ENCODE data around the gene LEP. TPM values are rescaled to one million over a fixed set of nuclear protein-coding genes. Genes with fewer than 3 reads are reported as not detected.
"Not testable (repeated sequence)": the region's sequence is repeated elsewhere in the genome, so short reads cannot be mapped to it uniquely, and the experiment has no call there.

The LEP gene
- total RNA-seq, 2 donors from 2014 or later: not detected

DNA sequence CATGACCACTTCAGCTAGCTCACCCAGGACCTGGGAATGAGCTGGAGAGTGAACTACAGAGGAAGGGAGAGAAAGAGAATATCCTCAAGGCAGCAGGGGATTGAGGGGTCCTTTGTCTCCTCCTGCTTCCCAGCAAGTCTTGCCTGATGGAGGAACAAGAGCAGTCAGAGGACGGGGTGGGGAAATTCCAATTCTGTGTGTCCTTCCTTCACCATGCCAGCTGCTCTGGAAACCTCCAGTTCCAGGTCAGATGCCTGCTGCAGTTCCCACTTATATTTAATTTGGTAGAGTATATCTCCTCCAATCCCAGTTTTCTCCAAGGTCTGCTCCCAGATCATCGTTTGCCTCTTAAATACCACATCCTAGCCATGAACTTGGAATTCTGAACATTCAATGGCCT is 21.4 kb upstream of the LEP start:
- ATAC-seq: no peak

DNA sequence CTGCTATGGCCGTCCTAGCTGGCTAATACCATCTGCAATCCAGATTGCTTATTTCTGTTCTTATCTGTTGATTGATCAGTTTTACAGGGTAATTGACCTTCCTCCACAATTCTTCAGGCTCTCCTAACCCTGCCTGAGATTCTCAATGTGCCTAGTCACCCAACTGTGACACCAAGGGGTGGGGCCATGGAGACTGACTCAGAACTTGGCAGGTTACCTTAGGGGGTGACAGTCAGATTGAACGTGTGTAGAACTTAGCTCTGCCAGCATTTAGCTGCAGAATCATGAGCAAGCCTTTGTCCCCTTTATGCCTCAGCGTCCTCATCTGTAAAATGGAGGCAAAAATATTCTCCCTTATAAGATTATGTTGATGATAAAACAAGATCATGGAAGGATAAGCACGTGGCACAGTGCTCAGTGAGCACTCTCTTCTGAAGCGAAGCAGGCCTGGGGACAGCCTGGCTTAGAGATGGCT is 19.1 kb upstream of the LEP start:
- Mint-ChIP-seq H3K27ac (no peak overlapping the region), H3K27me3 (peaks cover 22 to 31% of the 10 kb centered on the region in 2 donors), H3K9me3 (peaks cover 8% of the 10 kb centered on the region), H3K36me3 (no peaks in the 10 kb centered on the region), H3K4me3 (no peak overlapping the region), H3K4me1 (ENCODE audit: low read depth in 2 of 2) (peaks cover 11 to 18% of the 10 kb centered on the region in 2 donors)
- ATAC-seq: no peak
- DNase-seq (ENCODE audit: low spot score): no peak

More for the DNA sequence above, 21.4 kb upstream of the LEP start:
- no peaks in the 10 kb centered on the region for H3K9me3 Mint-ChIP-seq
- peaks cover 11% of the 10 kb centered on the region in 2 donors for H3K4me1 Mint-ChIP-seq (ENCODE audit: low read depth in 2 of 2)
- no peak overlapping the region for H3K27ac Mint-ChIP-seq
- DNase-seq (ENCODE audit: low spot score): no peak
- H3K4me3 Mint-ChIP-seq: no peak overlapping the region
- H3K36me3 Mint-ChIP-seq: no peaks in the 10 kb centered on the region
- peaks cover 9 to 20% of the 10 kb centered on the region in 2 donors for H3K27me3 Mint-ChIP-seq

DNA sequence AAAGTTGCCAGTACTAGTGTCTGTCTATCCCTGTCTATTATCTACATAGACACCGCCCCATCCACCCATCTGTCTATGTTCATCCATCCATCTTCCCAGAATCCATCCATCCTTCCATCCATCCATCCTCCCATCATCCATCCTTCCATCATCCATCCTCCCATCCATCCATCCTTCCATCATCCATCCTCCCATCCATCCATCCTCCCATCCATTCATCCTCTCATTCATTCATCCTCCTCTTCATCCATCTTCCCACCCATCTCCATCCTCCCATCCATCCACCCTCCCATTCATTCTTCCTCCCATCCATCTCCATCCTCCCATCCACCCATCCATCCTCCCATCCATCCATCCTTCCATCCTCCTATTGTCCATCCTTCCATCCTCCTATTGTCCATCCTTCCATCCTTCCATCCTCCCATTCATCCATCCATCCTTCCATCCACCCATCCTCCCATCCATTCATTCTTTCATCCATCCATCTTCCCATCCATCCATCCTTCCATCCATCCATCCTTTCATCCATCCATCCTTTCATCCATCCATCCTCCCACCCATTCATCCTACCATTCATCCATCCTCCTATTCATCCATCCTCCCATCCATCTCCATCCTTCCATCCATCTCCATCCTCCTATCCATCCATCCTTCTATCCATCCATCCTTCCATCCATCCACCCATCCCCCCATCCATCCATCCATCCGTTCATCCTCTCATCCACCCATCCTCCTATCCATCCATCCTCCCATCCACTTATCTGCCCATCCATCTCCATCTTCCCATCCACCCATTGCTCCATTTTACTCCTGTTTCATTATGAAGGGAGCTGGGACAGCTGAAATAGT is 14.7 kb upstream of the LEP start:
- H3K4me1 Mint-ChIP-seq (ENCODE audit: low read depth in 2 of 2): peaks cover 11 to 18% of the 10 kb centered on the region in 2 donors
- H3K4me3 Mint-ChIP-seq: no peak overlapping the region
- ATAC-seq (no peak), DNase-seq (ENCODE audit: low spot score) (no peak)
- peaks cover 16 to 19% of the 10 kb centered on the region in 2 donors for H3K27me3 Mint-ChIP-seq
- no peak overlapping the region for H3K27ac Mint-ChIP-seq
- H3K36me3 Mint-ChIP-seq: no peaks in the 10 kb centered on the region
- peaks cover 8% of the 10 kb centered on the region for H3K9me3 Mint-ChIP-seq

DNA sequence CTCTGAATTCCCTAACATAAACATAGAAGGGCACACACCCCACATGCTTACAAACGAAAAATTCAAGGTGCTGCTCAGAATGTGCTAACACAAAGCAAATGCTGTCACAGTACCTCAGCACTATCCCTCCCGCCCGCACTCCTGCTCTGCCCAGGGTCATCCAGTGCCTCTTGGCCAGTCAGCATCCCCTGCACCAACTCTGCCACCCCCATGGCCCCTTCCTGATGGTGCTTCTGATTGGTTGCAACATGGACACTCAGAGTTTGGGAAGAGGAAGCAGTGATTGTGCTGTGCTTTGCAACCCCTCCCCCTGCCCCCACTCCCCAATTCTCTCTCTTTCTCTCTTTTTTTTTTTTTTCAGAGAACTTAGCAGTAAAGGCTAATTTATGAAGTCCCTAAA is 13.8 kb upstream of the LEP start:
- ATAC-seq (no peak), DNase-seq (ENCODE audit: low spot score) (no peak)
- peaks cover 6 to 15% of the 10 kb centered on the region in 2 donors for H3K4me1 Mint-ChIP-seq (ENCODE audit: low read depth in 2 of 2)
- peaks cover 12 to 16% of the 10 kb centered on the region in 2 donors for H3K27me3 Mint-ChIP-seq
- no peak overlapping the region for H3K4me3 Mint-ChIP-seq
- no peaks in the 10 kb centered on the region for H3K36me3 Mint-ChIP-seq
- H3K9me3 Mint-ChIP-seq: peaks cover 8% of the 10 kb centered on the region
- H3K27ac Mint-ChIP-seq: no peak overlapping the region

DNA sequence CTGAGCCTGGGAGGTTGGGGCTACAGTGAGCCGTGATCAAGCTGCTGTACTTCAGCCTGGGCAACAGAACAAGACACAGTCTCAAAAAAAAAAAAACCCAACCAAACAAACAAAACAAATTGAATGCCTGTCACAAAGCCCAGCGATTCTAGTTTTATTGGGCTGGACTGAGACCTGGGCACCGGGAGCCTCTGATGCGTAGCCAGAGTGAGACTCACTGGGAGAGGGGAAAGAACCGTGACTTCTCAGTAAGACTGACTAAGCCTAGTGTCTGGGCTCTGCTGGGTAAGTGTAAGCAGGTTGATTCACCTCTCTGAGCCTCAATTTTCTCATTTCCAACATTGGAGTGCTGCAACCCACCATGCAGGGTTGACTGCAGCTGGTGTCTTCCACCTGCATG is 10.1 kb upstream of the LEP start:
- peaks cover 2 to 7% of the 10 kb centered on the region in 2 donors for H3K4me1 Mint-ChIP-seq (ENCODE audit: low read depth in 2 of 2)
- peaks cover 7% of the 10 kb centered on the region for H3K9me3 Mint-ChIP-seq
- no peaks in the 10 kb centered on the region for H3K36me3 Mint-ChIP-seq
- ATAC-seq (no peak), DNase-seq (ENCODE audit: low spot score) (no peak)
- peaks cover 9 to 15% of the 10 kb centered on the region in 2 donors for H3K27me3 Mint-ChIP-seq
- H3K27ac Mint-ChIP-seq: no peak overlapping the region
- no peak overlapping the region for H3K4me3 Mint-ChIP-seq

DNA sequence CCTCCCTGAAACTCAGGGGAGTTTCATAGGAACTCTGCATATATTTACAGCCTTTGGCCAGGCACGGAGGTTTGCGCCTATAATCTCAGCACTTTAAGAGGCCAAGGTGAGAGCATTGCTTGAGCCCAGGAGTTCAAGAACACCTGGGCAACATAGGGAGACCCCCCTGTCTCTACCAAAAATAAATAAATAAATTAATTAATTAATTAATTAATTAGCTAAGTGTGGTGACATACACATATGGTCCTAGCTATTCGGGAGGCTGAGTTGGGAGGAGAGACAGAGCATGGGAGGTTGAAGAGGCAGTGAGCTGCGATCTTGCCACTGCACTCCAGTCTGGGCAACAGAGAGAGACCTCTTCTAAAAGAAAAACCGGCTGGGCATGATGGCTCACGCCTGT is 9.4 kb upstream of the LEP start:
- Mint-ChIP-seq H3K36me3 (peaks cover 2% of the 10 kb centered on the region), H3K4me1 (ENCODE audit: low read depth in 2 of 2) (peaks cover 8% of the 10 kb centered on the region in 2 donors), H3K9me3 (peaks cover 2% of the 10 kb centered on the region), H3K27me3 (peaks cover 3 to 8% of the 10 kb centered on the region in 2 donors), H3K4me3 (no peak overlapping the region), H3K27ac (no peak overlapping the region)
- ATAC-seq (no peak), DNase-seq (ENCODE audit: low spot score) (no peak)

DNA sequence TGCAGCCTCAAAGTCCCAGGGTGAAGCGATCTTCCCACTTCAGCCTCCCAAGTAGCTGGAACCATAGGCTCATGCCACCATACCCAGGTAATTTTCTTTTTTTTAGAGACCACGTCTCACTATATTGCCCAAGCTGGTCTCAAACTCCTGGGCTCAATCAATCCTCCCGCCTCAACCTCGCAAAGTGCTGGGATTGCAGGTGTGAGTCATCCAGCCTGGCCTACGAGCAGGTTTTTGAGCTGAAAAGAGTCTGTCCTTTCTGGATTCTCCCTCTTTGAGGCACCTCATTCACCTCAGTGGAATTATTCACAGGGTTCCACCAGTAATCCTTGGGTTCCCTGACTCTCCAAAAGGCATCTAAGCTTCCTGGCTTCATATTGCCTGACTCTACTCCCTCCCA is 7.6 kb upstream of the LEP start:
- H3K4me3 Mint-ChIP-seq: no peak overlapping the region
- DNase-seq (ENCODE audit: low spot score): no peak
- H3K9me3 Mint-ChIP-seq: peaks cover 4% of the 10 kb centered on the region
- H3K36me3 Mint-ChIP-seq: peaks cover 15% of the 10 kb centered on the region
- no peak for ATAC-seq
- H3K27me3 Mint-ChIP-seq: peaks cover 0 to 4% of the 10 kb centered on the region in 2 donors
- H3K4me1 Mint-ChIP-seq (ENCODE audit: low read depth in 2 of 2): peaks cover 17 to 18% of the 10 kb centered on the region in 2 donors
- no peak overlapping the region for H3K27ac Mint-ChIP-seq

DNA sequence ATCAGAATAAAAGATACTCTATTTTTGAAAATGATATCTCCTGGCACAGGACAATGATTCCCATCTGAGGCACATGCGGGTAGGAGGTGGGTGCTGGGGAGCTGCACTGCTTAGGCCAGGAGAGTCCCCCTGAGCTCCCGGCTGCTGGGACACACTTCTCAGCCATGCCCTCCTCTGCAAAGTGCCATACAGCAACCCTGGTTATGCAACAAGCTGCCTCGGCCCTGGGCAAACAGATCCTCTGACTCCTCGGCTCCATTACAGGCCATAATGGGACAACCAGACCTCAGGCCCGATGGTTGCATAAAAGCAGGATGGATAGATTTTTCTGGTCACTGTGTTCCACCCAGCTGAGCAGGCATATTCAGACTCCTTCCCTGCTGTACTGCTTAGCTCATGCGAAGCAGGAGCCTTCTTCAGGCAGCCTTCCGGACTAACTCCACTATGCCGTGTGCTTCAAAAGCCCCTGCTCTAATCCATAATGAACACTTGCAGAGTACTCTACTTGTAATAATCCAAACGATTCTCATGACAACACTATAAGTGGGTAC is 6.5 kb upstream of the LEP start:
- H3K4me3 Mint-ChIP-seq: no peak overlapping the region
- H3K36me3 Mint-ChIP-seq: peaks cover 23% of the 10 kb centered on the region
- no peak overlapping the region for H3K27ac Mint-ChIP-seq
- peaks cover 4% of the 10 kb centered on the region for H3K9me3 Mint-ChIP-seq
- no peak for DNase-seq (ENCODE audit: low spot score)
- no peak for ATAC-seq
- peaks cover 0 to 4% of the 10 kb centered on the region in 2 donors for H3K27me3 Mint-ChIP-seq
- H3K4me1 Mint-ChIP-seq (ENCODE audit: low read depth in 2 of 2): peaks cover 17 to 18% of the 10 kb centered on the region in 2 donors

DNA sequence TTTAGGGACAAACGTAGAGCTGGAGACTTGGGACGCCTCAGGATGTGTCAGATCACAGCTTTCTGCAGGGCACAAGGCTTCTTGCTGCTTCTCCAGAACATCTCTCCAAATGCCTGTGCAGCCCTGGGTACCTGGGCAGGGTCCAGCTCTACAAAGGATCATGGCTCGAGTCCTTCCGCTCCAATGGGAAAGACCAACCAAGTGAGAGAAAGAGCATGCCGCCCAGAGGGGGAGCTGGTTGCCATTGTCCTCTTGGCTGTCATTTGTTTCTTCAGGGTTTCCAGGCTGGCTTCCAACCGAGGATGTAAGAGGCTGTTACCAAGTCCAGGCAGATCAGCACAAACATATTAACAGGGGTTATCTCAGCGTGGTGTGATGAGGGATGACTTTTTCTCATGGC is 5.6 kb upstream of the LEP start:
- no peak overlapping the region for H3K4me3 Mint-ChIP-seq
- peaks cover 0 to 4% of the 10 kb centered on the region in 2 donors for H3K27me3 Mint-ChIP-seq
- no peak overlapping the region for H3K27ac Mint-ChIP-seq
- peaks cover 4% of the 10 kb centered on the region for H3K9me3 Mint-ChIP-seq
- DNase-seq (ENCODE audit: low spot score): no peak
- H3K4me1 Mint-ChIP-seq (ENCODE audit: low read depth in 2 of 2): peaks cover 17 to 18% of the 10 kb centered on the region in 2 donors
- peaks cover 24% of the 10 kb centered on the region for H3K36me3 Mint-ChIP-seq
- ATAC-seq: no peak

DNA sequence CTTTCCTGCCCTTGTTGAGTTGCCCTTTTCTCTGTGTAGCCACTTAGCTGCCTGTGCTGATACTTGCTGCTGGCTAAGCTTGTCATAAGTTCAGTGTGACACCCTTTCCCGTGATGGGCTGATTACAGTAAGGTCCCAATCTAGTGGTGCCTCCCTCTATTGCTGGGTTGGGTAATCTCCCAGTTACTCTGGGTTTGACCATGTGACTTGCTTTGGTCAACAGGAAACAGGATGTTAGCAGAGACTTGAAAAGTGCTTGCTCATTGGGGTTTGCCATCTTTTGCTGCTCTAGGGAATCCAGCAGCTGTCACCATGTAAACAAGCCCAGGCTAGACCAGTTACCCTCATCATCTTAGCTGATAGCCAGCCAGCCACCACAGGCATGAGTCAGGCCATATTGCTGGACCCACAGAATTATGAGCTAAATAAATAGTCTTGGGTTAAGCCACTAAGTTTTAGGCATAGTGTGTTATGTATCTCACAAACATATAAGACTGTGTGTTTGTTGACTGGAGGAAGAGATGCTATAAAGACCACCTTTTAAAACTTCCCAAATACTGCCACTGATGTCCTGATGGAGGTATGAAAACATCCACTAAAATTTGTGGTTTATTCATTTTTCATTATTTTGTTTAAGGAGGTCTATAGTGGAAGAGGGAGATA is 4.0 kb upstream of the LEP start:
- Mint-ChIP-seq H3K9me3 (peaks cover 4% of the 10 kb centered on the region), H3K27me3 (peaks cover 4 to 9% of the 10 kb centered on the region in 2 donors), H3K4me1 (ENCODE audit: low read depth in 2 of 2) (peaks cover 17 to 18% of the 10 kb centered on the region in 2 donors), H3K36me3 (peaks cover 24% of the 10 kb centered on the region), H3K27ac (peak overlapping the region; percentile 79 to 83), H3K4me3 (peak overlapping the region; percentile 54)
- peak; percentile 95 to 97 for ATAC-seq
- DNase-seq (ENCODE audit: low spot score): peak; percentile 82

DNA sequence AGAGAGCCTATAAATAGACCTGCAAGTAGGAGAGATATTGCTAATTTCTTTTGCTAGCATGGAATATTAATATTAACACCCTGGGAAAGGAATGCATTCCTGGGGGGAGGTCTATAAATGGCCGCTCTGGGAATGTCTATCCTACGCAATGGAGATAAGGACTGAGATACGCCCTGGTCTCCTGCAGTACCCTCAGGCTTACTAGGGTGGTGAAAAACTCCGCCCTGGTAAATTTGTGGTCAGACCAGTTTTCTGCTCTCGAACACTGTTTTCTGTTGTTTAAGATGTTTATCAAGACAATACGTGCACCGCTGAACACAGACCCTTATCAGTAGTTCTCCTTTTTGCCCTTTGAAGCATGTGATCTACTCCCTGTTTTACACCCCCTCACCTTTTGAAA is 1.9 kb upstream of the LEP start:
- H3K4me1 Mint-ChIP-seq (ENCODE audit: low read depth in 2 of 2): peaks cover 17 to 18% of the 10 kb centered on the region in 2 donors
- H3K36me3 Mint-ChIP-seq: peaks cover 24% of the 10 kb centered on the region
- not testable (repeated sequence) for H3K27ac Mint-ChIP-seq; ATAC-seq; H3K9me3 Mint-ChIP-seq; H3K4me3 Mint-ChIP-seq; DNase-seq (ENCODE audit: low spot score)
- H3K27me3 Mint-ChIP-seq: peaks cover 11 to 18% of the 10 kb centered on the region in 2 donors

DNA sequence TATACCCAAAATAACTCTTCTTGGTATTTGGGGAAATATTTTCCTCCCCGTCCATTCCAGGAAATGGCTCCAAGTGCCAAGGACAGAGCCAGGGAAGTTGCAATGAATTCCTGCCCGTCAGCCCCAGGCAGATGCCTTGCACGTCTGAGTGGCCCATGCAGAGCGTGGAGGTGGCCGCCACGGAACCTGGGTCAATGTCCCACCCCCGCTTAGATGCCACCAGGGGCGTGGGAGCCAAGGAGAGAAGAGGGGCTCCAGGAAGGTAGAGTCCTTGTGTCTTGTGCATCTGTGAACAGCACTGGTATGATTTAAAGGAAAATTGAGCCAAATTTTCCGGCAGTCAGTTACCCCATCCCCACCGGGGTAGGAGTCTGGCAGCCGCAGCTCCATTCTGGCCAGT is 1.6 kb downstream of the LEP start:
- Mint-ChIP-seq H3K4me1 (ENCODE audit: low read depth in 2 of 2) (peaks cover 0 to 9% of the 10 kb centered on the region in 2 donors), H3K27ac (no peak overlapping the region)
- ATAC-seq: no peak

DNA sequence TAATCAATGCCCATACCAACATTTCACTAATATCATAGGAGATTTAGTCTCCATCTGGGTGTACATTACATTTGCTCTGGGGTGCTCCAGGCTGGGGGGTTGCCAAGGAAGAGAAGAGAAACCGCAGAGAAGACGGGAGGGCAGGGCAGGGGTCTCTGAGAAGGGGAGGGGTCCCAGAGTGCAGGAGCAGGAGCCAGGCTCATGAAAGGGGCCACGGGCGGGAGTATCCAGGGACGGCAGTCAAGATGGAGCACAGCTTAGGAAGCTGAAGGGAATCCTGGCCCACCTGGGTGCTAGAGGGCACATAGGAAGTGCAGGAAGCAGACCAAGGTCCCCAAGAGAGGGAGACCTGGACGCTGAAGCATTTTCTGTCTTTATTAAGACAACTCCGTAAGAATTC is 2.2 kb downstream of the LEP start:
- peaks cover 11% of the 10 kb centered on the region for H3K36me3 Mint-ChIP-seq
- no peak for ATAC-seq
- DNase-seq (ENCODE audit: low spot score): no peak
- no peak overlapping the region for H3K27ac Mint-ChIP-seq
- peaks cover 0 to 5% of the 10 kb centered on the region in 2 donors for H3K4me1 Mint-ChIP-seq (ENCODE audit: low read depth in 2 of 2)
- no peaks in the 10 kb centered on the region for H3K9me3 Mint-ChIP-seq
- peaks cover 18% of the 10 kb centered on the region in 2 donors for H3K27me3 Mint-ChIP-seq
- no peak overlapping the region for H3K4me3 Mint-ChIP-seq

More for the DNA sequence above, 1.6 kb downstream of the LEP start:
- Mint-ChIP-seq H3K4me3 (no peak overlapping the region), H3K36me3 (peaks cover 14% of the 10 kb centered on the region), H3K9me3 (no peaks in the 10 kb centered on the region), H3K27me3 (peaks cover 18% of the 10 kb centered on the region in 2 donors)
- DNase-seq (ENCODE audit: low spot score): no peak

DNA sequence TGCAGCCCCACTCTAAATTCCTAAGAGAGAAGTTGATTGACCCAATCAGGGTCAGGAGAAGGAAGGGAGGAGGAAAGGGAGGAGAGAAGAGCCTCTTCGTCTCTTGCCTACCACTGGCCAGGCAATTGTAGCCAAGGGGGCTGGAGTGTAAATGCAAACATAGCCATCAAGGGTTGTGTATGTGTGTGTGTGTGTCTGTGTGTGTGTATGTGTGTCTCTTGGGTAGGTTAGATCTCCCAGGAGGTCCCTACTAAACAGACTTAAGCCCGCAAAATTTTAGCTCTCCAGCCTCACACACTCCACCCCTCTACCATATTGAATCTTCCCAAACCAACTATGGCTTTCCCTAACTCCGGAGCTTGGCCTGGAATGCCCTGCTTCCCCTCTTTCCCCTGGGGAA is 3.8 kb downstream of the LEP start:
- DNase-seq (ENCODE audit: low spot score) (no peak), ATAC-seq (no peak)
- peaks cover 18% of the 10 kb centered on the region in 2 donors for H3K27me3 Mint-ChIP-seq
- no peaks in the 10 kb centered on the region for H3K9me3 Mint-ChIP-seq
- H3K4me3 Mint-ChIP-seq: no peak overlapping the region
- no peak overlapping the region for H3K27ac Mint-ChIP-seq
- H3K36me3 Mint-ChIP-seq: no peaks in the 10 kb centered on the region
- H3K4me1 Mint-ChIP-seq (ENCODE audit: low read depth in 2 of 2): peaks cover 0 to 5% of the 10 kb centered on the region in 2 donors

Data from natural killer cell treated with Interleukin-12 subunit alpha and Interleukin-12 subunit beta and Interleukin-15 and Interleukin-18, amount 100 ng/mL, for 72 hours (primary cell).